Mucosa of rectum (tissue), 2 donors: Measurements from ENCODE around the gene GLB1L.

Source experiments
- H3K27ac ChIP-seq, 2 donors: one replicate each; pipeline ENCODE4 v1.7.0; 2013; ENCODE audit warnings: inconsistent platforms in 2 of 2, low read depth in 2 of 2, low read length in 2 of 2
- H3K27me3 ChIP-seq, 2 donors: one replicate each; pipeline ENCODE4 v1.7.0; 2013; ENCODE audit warnings: low read length in 2 of 2; ENCODE audit not compliant: control insufficient read depth in 2 of 2, insufficient read depth in 2 of 2
- H3K36me3 ChIP-seq, 2 donors: one replicate each; pipeline ENCODE4 v1.7.0; 2013; ENCODE audit warnings: low read length in 2 of 2; ENCODE audit not compliant: control insufficient read depth in 2 of 2, insufficient read depth in 2 of 2
- H3K4me1 ChIP-seq, 2 donors: one replicate each; pipeline ENCODE4 v1.7.0; 2013; ENCODE audit warnings: low read length in 2 of 2, mild to moderate bottlenecking in 1 of 2; ENCODE audit not compliant: control insufficient read depth in 2 of 2, insufficient read depth in 2 of 2
- H3K4me3 ChIP-seq, 2 donors: one replicate each; pipeline ENCODE4 v1.7.0; 2013; ENCODE audit warnings: low read length in 2 of 2
- H3K9ac ChIP-seq, 2 donors: one replicate each; pipeline ENCODE4 v1.7.0; 2013; ENCODE audit warnings: low read length in 2 of 2, low read depth in 1 of 2, mild to moderate bottlenecking in 1 of 2
- H3K9me3 ChIP-seq, 2 donors: one replicate each; pipeline ENCODE4 v1.7.0; 2013; ENCODE audit warnings: low read length in 2 of 2; ENCODE audit not compliant: control insufficient read depth in 2 of 2
- donor health status: healthy.
- donor health status: Normal muscosa, but diverticular disease.

The GLB1L gene

DNA sequence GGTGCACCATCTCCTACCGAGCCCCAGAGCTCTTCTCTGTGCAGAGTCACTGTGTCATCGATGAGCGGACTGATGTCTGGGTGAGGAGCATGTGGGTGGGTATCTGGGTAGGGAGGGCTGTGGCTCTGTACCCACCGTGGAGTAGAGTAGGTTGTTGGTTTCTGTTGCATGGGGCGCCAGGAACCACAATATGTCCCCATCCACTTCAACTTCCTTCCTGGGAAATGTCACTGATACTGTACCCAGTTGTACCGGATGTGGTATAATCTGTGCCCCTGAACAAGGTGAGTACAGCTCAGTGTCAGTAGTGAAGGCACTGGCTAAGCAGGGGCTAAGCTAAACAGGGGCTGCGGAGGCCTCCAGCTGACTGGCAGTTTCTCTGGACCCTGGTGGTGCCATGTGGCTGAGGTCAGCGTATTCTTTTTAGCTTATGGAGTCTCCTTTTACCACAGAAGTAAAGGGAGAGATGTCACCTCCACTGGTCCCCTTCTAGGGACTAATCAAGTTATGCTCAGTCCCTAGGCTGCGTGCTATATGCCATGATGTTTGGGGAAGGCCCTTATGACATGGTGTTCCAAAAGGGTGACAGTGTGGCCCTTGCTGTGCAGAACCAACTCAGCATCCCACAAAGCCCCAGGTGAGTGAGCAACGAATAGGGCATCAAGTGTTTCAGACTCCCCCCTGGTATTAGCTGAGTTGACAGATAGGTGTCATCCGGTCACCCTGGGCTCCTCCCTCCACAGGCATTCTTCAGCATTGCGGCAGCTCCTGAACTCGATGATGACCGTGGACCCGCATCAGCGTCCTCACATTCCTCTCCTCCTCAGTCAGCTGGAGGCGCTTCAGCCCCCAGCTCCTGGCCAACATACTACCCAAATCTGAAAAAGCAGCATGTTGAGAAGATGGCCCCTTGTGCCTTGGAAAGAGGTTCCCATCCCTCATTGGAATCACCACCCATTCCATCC lies 2.7 kb upstream of the GLB1L start:
- H3K4me1 ChIP-seq, result peaks cover 76 to 78% of the 10 kb centered on the region in 2 donors
- no peaks in the 10 kb centered on the region for H3K27me3 ChIP-seq
- no peaks in the 10 kb centered on the region for H3K9me3 ChIP-seq
- H3K27ac ChIP-seq, result peak overlapping the region; percentile 98
- peaks cover 17 to 32% of the 10 kb centered on the region in 2 donors for H3K36me3 ChIP-seq
- peak overlapping the region; percentile 14 to 64 for H3K4me3 ChIP-seq
- H3K9ac ChIP-seq, result peak overlapping the region in 1 of 2 donors; percentile 28

DNA sequence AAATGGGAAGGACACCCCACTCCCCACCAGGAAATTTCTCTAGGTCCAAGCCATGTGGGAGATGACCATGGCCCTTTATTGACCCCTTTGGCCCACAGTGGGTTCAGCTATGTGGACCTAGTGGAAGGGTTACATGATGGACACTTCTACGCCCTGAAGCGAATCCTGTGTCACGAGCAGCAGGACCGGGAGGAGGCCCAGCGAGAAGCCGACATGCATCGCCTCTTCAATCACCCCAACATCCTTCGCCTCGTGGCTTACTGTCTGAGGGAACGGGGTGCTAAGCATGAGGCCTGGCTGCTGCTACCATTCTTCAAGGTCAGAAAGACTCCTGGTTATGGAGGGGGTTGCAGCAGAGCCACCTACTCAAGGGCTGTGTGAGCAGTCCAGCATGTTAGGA lies 1.3 kb upstream of the GLB1L start:
- Histone ChIP-seq H3K27me3 (no peaks in the 10 kb centered on the region), H3K27ac (peak overlapping the region in 1 of 2 donors; percentile 98), H3K4me1 (peaks cover 62 to 68% of the 10 kb centered on the region in 2 donors), H3K9ac (peak overlapping the region in 1 of 2 donors; percentile 97), H3K9me3 (no peaks in the 10 kb centered on the region), H3K36me3 (peaks cover 17 to 31% of the 10 kb centered on the region in 2 donors), H3K4me3 (peak overlapping the region in 1 of 2 donors; percentile 88)

DNA sequence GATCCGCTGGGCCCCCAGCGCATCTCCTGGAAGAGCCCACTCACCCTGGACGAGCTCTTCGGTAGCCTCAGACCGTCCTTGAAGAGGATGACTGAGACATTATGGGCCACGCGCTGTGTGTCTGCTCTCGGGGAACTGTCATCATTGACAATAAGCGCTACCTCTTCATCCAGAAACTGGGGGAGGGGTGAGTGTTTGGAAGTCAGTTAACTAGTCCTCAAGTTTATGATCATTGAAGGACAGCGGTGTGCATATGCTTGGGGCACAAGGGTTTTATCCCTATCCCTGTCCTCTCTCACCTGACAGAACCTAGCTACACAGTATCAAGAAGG lies 621 bp upstream of the GLB1L start:
- Histone ChIP-seq H3K36me3 (peaks cover 14 to 27% of the 10 kb centered on the region in 2 donors), H3K4me1 (peaks cover 56 to 63% of the 10 kb centered on the region in 2 donors), H3K4me3 (peak overlapping the region; percentile 82 to 88), H3K27me3 (no peaks in the 10 kb centered on the region), H3K27ac (peak overlapping the region; percentile 90 to 94), H3K9me3 (no peaks in the 10 kb centered on the region), H3K9ac (peak overlapping the region; percentile 90 to 97)

DNA sequence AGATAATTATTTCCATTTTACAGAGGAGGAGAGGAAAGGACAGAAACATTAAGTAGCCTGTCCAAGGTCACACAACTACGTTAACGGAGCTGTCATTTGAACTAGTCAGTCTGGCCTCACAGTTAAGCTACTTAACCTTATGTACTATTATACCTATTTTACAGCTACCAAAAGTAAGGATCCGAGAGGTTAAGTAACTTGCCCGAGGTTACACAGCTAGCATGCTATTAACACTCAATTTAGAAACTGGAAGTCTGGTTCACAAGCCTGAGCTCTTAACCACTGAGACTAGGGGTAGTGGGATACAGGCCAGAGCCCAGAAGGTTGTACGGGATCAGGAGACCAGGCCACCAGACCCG lies 476 bp downstream of the GLB1L start:
- Histone ChIP-seq H3K9ac (peak overlapping the region; percentile 90 to 97), H3K27ac (peak overlapping the region; percentile 90 to 94), H3K4me1 (peaks cover 45 to 52% of the 10 kb centered on the region in 2 donors), H3K4me3 (peak overlapping the region; percentile 82 to 88), H3K27me3 (no peaks in the 10 kb centered on the region), H3K36me3 (peaks cover 7 to 17% of the 10 kb centered on the region in 2 donors), H3K9me3 (no peaks in the 10 kb centered on the region)

DNA sequence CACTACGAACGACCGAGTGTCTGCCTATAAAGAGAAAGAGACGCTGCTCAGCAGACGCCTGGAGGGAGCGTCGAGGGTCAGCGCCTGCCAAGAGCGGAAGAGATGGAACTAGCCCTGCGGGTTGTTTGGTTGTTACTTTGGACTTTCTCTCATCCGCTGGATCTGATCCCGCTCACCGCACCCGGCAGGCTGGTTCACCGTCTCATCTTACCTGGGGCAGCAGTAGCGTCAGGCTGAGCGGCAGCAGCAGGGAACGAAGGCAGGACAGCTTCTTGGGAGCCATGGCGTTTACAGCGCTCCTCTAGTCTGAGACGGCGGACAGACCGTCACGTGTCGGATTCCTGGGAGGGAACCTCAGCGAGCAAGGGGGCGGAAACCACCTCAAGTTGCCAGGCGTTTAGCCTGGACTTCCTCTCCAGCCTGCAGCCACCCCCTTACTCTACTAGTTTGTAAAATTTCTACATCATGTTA lies 1.9 kb downstream of the GLB1L start:
- H3K9me3 ChIP-seq, result no peaks in the 10 kb centered on the region
- peaks cover 7 to 21% of the 10 kb centered on the region in 2 donors for H3K36me3 ChIP-seq
- peak overlapping the region; percentile 34 to 66 for H3K4me3 ChIP-seq
- H3K27ac ChIP-seq, result peak overlapping the region; percentile 7 to 24
- peak overlapping the region in 1 of 2 donors; percentile 34 for H3K9ac ChIP-seq
- peaks cover 30 to 38% of the 10 kb centered on the region in 2 donors for H3K4me1 ChIP-seq
- no peaks in the 10 kb centered on the region for H3K27me3 ChIP-seq

DNA sequence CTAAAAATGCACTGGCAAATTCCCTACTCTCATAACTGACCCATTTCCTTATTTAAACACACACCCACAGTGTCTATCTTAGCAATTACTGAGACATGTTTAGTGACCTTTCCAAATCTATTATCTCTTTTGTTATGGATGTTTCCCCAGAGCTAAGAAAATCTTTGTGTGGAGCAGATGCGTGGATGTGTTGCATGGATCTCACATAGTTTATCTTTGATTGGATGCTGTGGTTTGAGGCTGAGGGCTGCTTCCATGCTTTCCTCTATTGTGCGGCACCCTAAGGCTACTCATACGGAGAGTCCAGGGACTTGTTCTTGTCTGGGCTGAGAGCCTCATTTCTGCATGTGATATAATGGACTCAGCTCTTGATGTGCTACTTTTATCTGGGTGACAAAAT lies 10.9 kb downstream of the GLB1L start:
- Histone ChIP-seq H3K27ac (no peak overlapping the region), H3K27me3 (no peaks in the 10 kb centered on the region), H3K4me3 (no peak overlapping the region), H3K36me3 (peaks cover 60 to 70% of the 10 kb centered on the region in 2 donors), H3K4me1 (peaks cover 6 to 12% of the 10 kb centered on the region in 2 donors), H3K9me3 (no peaks in the 10 kb centered on the region), H3K9ac (no peak overlapping the region)

DNA sequence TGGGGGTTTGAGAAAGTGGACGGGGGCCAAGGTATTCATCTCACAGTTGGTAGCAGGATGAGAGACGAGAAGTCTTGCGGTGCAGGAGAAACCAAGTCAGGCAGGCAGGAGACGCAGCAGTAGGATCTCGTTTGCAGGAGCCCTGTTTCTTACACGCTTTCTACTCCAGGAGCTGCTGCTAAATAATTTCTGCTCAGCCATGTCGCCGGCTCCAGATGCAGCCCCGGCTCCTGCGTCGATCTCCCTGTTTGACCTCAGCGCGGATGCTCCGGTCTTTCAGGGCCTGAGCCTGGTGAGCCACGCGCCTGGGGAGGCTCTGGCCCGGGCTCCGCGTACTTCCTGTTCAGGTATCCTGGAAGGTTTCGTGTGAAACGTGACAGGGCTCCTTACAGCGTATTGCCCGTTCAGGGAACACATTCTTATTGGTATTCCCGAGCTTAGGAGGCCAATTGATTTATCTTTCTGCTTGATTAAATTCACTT lies 15.1 kb downstream of the GLB1L start:
- H3K9me3 ChIP-seq, result no peaks in the 10 kb centered on the region
- peaks cover 39 to 50% of the 10 kb centered on the region in 2 donors for H3K36me3 ChIP-seq
- peak overlapping the region; percentile 87 to 99 for H3K4me3 ChIP-seq
- H3K27ac ChIP-seq, result peak overlapping the region; percentile 91 to 92
- H3K9ac ChIP-seq, result peak overlapping the region; percentile 73 to 92
- H3K27me3 ChIP-seq, result no peaks in the 10 kb centered on the region
- peaks cover 18 to 25% of the 10 kb centered on the region in 2 donors for H3K4me1 ChIP-seq

DNA sequence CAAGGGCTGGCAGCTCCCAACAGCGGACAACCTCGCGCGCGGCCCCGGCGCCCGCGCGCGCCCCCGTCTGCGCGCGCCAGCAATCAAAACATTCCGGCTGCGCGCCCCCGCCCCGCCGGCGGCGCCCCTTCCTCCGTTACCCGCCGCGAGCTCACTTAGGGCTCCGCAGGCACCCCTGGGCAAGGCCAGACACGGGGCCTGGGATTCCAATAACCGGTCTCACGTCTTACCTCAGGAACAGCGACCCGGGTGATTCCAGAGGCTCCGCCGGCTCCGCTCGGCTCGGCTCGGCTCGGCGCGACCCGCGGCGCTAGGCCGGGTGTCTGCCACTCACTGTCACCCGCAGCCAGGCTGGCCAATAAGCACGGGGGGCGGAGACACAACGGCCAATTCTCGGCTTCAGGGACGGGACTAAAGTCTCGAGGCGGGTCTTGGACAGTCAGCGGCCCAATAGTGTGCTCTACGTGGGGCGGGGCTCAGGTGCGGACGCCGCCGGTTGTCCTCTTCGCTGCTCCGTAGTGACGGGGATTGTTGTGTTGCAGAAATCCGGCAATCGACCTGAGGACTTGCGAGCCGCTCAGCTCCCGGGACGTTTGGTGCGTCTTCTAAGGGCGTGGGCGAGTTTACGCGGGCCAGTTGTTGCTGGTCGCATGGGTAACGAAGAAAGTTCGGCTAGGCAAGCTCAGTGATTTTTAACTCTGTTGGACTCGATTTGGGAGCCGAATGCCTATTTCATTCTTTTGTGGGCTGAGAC lies 15.8 kb downstream of the GLB1L start, which contains the start of the genes ANKZF1 and ATG9A:
TSS of gene ANKZF1 (plus strand) at position 502 of the 754 bp plus-strand sequence. CDS start 452 bp downstream, outside the sequence.
TSS of gene ATG9A (minus strand) at position 332 of the 754 bp plus-strand sequence. CDS start 1,612 bp downstream, outside the sequence.
- peak within 1 kb of the TSS; percentile 87 to 99 for H3K4me3 ChIP-seq
- H3K4me1 ChIP-seq, result peaks cover 18 to 25% of the 10 kb centered on the region in 2 donors
- H3K27ac ChIP-seq, result peak within 1 kb of the TSS; percentile 92 to 96
- peaks cover 39 to 50% of the 10 kb centered on the region in 2 donors for H3K36me3 ChIP-seq
- H3K27me3 ChIP-seq, result no peaks in the 10 kb centered on the region
- H3K9me3 ChIP-seq, result no peaks in the 10 kb centered on the region
- H3K9ac ChIP-seq, result peak within 1 kb of the TSS; percentile 93 to 95

DNA sequence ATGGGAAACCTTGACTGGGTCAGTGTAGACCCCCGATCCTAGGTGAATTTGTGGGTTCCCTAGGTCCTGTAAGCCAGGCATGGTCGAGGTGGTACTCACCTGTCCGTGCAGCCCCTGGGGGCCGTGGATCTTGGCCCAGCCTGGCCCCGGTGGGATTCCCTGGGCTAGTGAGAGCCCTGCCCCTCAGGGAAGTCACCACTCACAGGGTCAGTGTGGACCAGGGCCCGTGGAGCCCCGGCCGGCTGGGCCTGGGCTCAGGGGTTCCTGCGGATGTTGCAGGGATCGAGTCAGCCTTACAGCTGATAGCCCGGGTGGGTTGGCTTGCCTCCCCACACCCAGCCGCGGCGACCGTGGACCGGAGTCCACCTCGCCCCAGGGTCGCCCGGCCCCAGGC lies 16.3 kb downstream of the GLB1L start:
- peaks cover 18 to 25% of the 10 kb centered on the region in 2 donors for H3K4me1 ChIP-seq
- peaks cover 39 to 50% of the 10 kb centered on the region in 2 donors for H3K36me3 ChIP-seq

More for the DNA sequence above, 16.3 kb downstream of the GLB1L start:
- Histone ChIP-seq H3K9me3 (no peaks in the 10 kb centered on the region), H3K27ac (peak overlapping the region; percentile 92 to 96), H3K4me3 (peak overlapping the region; percentile 87 to 99), H3K27me3 (no peaks in the 10 kb centered on the region), H3K9ac (peak overlapping the region; percentile 93 to 95)
